D721Med (cell line): ENCODE results near the gene PRR36.

ENCODE experiments used
- DNase-seq: peaks from one replicate; pipeline ENCODE4 v3.0.0; 2011; ENCODE audit warnings: low spot score; ENCODE audit not compliant: insufficient read length
- FAIRE-seq: peaks from 2 replicates; lab custom pipeline; 2011; peaks lifted over from hg19 to GRCh38; lab: Jason Lieb, UNC
- TF ChIP-seq, protein P1 (sequence below): IDR thresholded peaks from 2 replicates; pipeline ENCODE4 v1.5.1; 2012; ENCODE audit warnings: mild to moderate bottlenecking, control low read depth; ENCODE audit not compliant: insufficient read depth; ENCODE audit errors: missing control alignments

Gene PRR36

GRCh38 chr19:7849631-7849999, 24.6 kb downstream of the PRR36 start:
- FAIRE-seq, result no peak
- TF ChIP-seq, protein P1, sequence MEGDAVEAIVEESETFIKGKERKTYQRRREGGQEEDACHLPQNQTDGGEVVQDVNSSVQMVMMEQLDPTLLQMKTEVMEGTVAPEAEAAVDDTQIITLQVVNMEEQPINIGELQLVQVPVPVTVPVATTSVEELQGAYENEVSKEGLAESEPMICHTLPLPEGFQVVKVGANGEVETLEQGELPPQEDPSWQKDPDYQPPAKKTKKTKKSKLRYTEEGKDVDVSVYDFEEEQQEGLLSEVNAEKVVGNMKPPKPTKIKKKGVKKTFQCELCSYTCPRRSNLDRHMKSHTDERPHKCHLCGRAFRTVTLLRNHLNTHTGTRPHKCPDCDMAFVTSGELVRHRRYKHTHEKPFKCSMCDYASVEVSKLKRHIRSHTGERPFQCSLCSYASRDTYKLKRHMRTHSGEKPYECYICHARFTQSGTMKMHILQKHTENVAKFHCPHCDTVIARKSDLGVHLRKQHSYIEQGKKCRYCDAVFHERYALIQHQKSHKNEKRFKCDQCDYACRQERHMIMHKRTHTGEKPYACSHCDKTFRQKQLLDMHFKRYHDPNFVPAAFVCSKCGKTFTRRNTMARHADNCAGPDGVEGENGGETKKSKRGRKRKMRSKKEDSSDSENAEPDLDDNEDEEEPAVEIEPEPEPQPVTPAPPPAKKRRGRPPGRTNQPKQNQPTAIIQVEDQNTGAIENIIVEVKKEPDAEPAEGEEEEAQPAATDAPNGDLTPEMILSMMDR, result no peak
- DNase-seq, result no peak

DNA sequence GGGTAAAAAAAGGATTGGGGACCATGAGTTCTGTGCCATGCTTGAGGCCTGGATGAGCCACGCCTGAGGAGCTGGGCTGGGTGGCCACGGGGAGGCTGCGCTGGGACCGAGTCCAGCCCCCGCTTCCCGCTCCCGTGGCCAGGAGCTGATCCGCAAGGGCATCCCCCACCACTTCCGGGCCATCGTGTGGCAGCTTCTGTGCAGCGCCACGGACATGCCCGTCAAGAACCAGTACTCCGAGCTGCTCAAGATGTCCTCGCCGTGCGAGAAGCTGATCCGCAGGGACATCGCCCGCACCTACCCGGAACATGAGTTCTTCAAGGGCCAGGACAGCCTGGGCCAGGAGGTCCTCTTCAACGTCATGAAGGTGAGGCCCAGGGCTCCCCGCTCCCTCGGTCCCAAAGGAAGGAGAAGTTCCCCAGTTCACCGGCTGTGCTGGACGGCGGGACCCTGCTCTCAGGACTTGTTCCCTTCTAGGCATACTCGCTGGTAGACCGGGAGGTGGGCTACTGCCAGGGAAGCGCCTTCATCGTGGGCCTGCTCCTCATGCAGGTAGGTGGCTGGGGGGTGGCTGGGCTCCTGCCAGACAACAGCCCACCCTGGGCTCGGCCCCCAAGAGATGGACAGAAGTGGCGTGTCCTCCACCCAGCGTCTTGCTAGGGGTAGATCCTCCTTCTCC, 25.3 kb downstream of the PRR36 start:
- FAIRE-seq, result no peak
- TF ChIP-seq, protein P1, result no peak

GRCh38 chr19:7847664-7848063, 26.5 kb downstream of the PRR36 start:
- FAIRE-seq (no peak), DNase-seq (no peak)
- TF ChIP-seq, protein P1, result no peak

More for the DNA sequence above, 25.3 kb downstream of the PRR36 start:
- no peak for DNase-seq

GRCh38 chr19:7846155-7846646, 28.0 kb downstream of the PRR36 start:
- TF ChIP-seq, protein P1, result no peak
- no peak for DNase-seq
- FAIRE-seq, result no peak

- TF ChIP-seq, protein P1, result no peak
- no peak for FAIRE-seq
Measured at GRCh38 chr19:7845390-7846154, 28.6 kb downstream of the PRR36 start.

DNA sequence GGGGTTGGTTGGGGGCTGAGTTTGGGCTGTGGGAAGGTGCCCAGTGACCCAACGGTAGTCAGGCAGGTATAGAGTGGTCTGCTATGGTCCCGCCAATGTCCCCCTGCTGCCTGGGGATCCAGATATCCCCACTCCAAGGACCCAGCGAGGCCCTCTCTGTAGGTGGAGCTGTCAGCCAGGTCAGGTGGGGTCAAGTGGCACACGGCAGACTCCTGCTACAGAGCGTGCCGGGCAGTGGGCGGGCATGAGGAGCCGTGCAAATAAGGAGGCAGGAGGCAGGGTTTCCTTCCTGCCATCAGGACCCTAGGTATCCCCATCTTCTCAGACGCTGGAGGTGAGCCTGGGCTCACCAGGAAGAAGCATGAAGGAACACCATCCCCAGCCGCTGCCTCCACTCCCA, 29.2 kb downstream of the PRR36 start:
- TF ChIP-seq, protein P1, result no peak
- FAIRE-seq, result no peak
- DNase-seq, result no peak

More at GRCh38 chr19:7845390-7846154, 28.6 kb downstream of the PRR36 start:
- DNase-seq, result no peak
